IMR-90 (cell line): ENCODE data around the gene ADGRG3.

Experiments
- POLR2A ChIP-seq: IDR thresholded peaks from 2 replicates; pipeline ENCODE4 v1.6.1; 2012; ENCODE audit warnings: mild to moderate bottlenecking, low read depth, low read length
- RAD21 ChIP-seq: IDR thresholded peaks from 2 replicates; pipeline ENCODE4 v1.6.1; 2012; ENCODE audit warnings: low read length, improper control_type of control experiment
- SMC3 ChIP-seq: fragments of 150-350 bp; IDR thresholded peaks from 2 replicates; pipeline ENCODE4 v1.6.1; 2016; ENCODE audit warnings: low read depth, mild to moderate bottlenecking, antibody characterized with exemption, low read length, moderate library complexity
- TF ChIP-seq, protein P1 (sequence below): conservative IDR thresholded peaks from 2 replicates; pipeline ENCODE4 v1.5.1; 2012; ENCODE audit warnings: mild to moderate bottlenecking, low read depth, low read length, improper control_type of control experiment
- TF ChIP-seq, protein P2 (sequence below): fragments of 150-350 bp; IDR thresholded peaks from 2 replicates; pipeline ENCODE4 v1.6.1; 2017; ENCODE audit warnings: mild to moderate bottlenecking, antibody characterized with exemption, low read length, low read depth

DNA sequence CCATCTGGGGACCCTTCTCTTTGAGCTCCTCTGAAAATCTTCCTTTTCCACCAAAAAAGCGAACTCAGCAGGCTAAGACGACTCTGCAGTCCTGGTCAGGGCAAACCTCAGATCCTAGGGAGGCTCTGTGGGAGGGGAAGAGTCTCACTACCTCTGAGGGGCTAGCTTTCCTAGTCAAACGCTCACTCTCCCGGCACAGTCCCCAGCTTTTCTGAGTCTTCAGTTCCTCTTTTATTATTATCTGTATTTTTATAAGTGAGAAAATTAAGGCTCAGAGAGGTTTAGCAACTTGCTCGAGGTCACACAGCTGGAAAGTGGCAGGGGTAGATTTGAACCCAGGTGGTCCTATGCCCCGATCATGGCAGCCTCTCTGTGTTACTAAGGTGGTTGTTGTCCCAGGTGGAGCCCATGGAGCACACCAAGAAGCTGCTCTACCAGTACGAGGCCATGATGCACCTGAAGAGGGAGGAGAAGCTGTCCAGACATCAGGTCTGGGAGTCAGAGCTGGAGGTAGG lies 58.4 kb downstream of the ADGRG3 start:
- TF ChIP-seq, protein P1, sequence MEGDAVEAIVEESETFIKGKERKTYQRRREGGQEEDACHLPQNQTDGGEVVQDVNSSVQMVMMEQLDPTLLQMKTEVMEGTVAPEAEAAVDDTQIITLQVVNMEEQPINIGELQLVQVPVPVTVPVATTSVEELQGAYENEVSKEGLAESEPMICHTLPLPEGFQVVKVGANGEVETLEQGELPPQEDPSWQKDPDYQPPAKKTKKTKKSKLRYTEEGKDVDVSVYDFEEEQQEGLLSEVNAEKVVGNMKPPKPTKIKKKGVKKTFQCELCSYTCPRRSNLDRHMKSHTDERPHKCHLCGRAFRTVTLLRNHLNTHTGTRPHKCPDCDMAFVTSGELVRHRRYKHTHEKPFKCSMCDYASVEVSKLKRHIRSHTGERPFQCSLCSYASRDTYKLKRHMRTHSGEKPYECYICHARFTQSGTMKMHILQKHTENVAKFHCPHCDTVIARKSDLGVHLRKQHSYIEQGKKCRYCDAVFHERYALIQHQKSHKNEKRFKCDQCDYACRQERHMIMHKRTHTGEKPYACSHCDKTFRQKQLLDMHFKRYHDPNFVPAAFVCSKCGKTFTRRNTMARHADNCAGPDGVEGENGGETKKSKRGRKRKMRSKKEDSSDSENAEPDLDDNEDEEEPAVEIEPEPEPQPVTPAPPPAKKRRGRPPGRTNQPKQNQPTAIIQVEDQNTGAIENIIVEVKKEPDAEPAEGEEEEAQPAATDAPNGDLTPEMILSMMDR, result no peak
- TF ChIP-seq SMC3 (no peak), RAD21 (no peak), POLR2A (no peak)
- TF ChIP-seq, protein P2, sequence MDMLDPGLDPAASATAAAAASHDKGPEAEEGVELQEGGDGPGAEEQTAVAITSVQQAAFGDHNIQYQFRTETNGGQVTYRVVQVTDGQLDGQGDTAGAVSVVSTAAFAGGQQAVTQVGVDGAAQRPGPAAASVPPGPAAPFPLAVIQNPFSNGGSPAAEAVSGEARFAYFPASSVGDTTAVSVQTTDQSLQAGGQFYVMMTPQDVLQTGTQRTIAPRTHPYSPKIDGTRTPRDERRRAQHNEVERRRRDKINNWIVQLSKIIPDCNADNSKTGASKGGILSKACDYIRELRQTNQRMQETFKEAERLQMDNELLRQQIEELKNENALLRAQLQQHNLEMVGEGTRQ, result no peak
